Neuronal stem cell (in vitro differentiated cells): ENCODE measurements around the gene MPHOSPH6.
A peak's percentile ranks its signal among the peaks of the same experiment; 100 is the strongest.

Experiments
- DNase-seq: peaks from one replicate; pipeline ENCODE4 v3.0.0-alpha.2; 2013; ENCODE audit warnings: low spot score
- H2AFZ ChIP-seq: one replicate; pipeline ENCODE4 v1.6.1; 2013; ENCODE audit warnings: mild to moderate bottlenecking, low read length, inconsistent platforms
- H2AK5ac ChIP-seq: 2 replicates; pipeline ENCODE4 v1.6.1; 2013; ENCODE audit warnings: low read depth, mild to moderate bottlenecking, inconsistent platforms, low read length, moderate library complexity, mixed read lengths
- H2BK120ac ChIP-seq: 2 replicates; pipeline ENCODE4 v1.6.1; 2013; ENCODE audit warnings: low read depth, mild to moderate bottlenecking, inconsistent platforms, low read length, moderate library complexity, mixed read lengths
- H2BK12ac ChIP-seq: one replicate; pipeline ENCODE4 v1.6.1; 2013; ENCODE audit warnings: low read length, inconsistent platforms
- H2BK15ac ChIP-seq: 2 replicates; pipeline ENCODE4 v1.6.1; 2013; ENCODE audit warnings: mild to moderate bottlenecking, low read length, inconsistent platforms, mixed read lengths
- H2BK5ac ChIP-seq: one replicate; pipeline ENCODE4 v1.6.1; 2013; ENCODE audit warnings: inconsistent platforms, mild to moderate bottlenecking, low read length, moderate library complexity
- H3K14ac ChIP-seq: one replicate; pipeline ENCODE4 v1.6.1; 2013; ENCODE audit warnings: low read length, inconsistent platforms
- H3K18ac ChIP-seq: 2 replicates; pipeline ENCODE4 v1.6.1; 2013; ENCODE audit warnings: low read length, inconsistent platforms
- H3K23ac ChIP-seq: 2 replicates; pipeline ENCODE4 v1.6.1; 2013; ENCODE audit warnings: low read depth, mild to moderate bottlenecking, mixed read lengths, low read length, inconsistent platforms; ENCODE audit not compliant: poor library complexity
- H3K27ac ChIP-seq: replicated peaks from 3 replicates; pipeline ENCODE4 v1.5.1; 2013; ENCODE audit warnings: low read length, inconsistent platforms
- H3K27me3 ChIP-seq, 3 experiments: 2 replicates each; pipeline ENCODE4 v1.6.1; 2013; ENCODE audit warnings: low read length in 3 of 3, mild to moderate bottlenecking in 2 of 3, inconsistent platforms in 1 of 3, low read depth in 1 of 3, mixed read lengths in 1 of 3, moderate library complexity in 1 of 3; ENCODE audit not compliant: control insufficient read depth in 3 of 3, insufficient read depth in 3 of 3
- H3K36me3 ChIP-seq, 2 donors: replicated peaks in 1 of 2; 2 replicates each; pipeline ENCODE4 v1.6.1; 2013; ENCODE audit warnings: low read length in 2 of 2; ENCODE audit not compliant: control insufficient read depth in 2 of 2, insufficient read depth in 2 of 2
- H3K4ac ChIP-seq: 2 replicates; pipeline ENCODE4 v1.6.1; 2013; ENCODE audit warnings: inconsistent platforms, mild to moderate bottlenecking, low read length, moderate library complexity
- H3K4me1 ChIP-seq, 2 donors: 1 replicate in 1 of 2; 2 replicates in 1 of 2; pipeline ENCODE4 v1.6.1; 2013; ENCODE audit warnings: low read length in 2 of 2, low read depth in 1 of 2; ENCODE audit not compliant: control insufficient read depth in 2 of 2, insufficient read depth in 1 of 2
- H3K4me2 ChIP-seq: one replicate; pipeline ENCODE4 v1.6.1; 2013; ENCODE audit warnings: mild to moderate bottlenecking, low read length, inconsistent platforms; ENCODE audit not compliant: insufficient read depth, poor library complexity, severe bottlenecking
- H3K4me3 ChIP-seq, 2 donors: 2 replicates each; pipeline ENCODE4 v1.5.1; 2013; ENCODE audit warnings: low read length in 2 of 2, mild to moderate bottlenecking in 2 of 2, inconsistent platforms in 1 of 2, moderate library complexity in 1 of 2
- H3K79me1 ChIP-seq: one replicate; pipeline ENCODE4 v1.6.1; 2013; ENCODE audit warnings: low read depth, mild to moderate bottlenecking, inconsistent platforms, low read length, moderate library complexity
- H3K9ac ChIP-seq: one replicate; pipeline ENCODE4 v1.6.1; 2013; ENCODE audit warnings: mild to moderate bottlenecking, low read depth, low read length, inconsistent platforms; ENCODE audit not compliant: poor library complexity
- H3K9me3 ChIP-seq, 2 donors: replicated peaks in 1 of 2; 2 replicates each; pipeline versions ENCODE3 to v1.6.1; 2013; ENCODE audit warnings: low read length in 2 of 2, mild to moderate bottlenecking in 2 of 2, inconsistent platforms in 1 of 2, low read depth in 1 of 2, mixed read lengths in 1 of 2, moderate library complexity in 1 of 2; ENCODE audit not compliant: control insufficient read depth in 2 of 2, insufficient read depth in 1 of 2
- H4K8ac ChIP-seq: one replicate; pipeline ENCODE4 v1.6.1; 2013; ENCODE audit warnings: low read depth, mild to moderate bottlenecking, inconsistent platforms, low read length, moderate library complexity
- H4K91ac ChIP-seq: one replicate; pipeline ENCODE4 v1.6.1; 2013; ENCODE audit warnings: low read length, low read depth, mild to moderate bottlenecking, inconsistent platforms; ENCODE audit not compliant: poor library complexity
- WGBS, 2 donors: extraction: QIAGEN DNeasy Blood & Tissue Kit; methylation state at CpG; one replicate each; pipeline ENCODE4 v1.1.7; 2013; ENCODE audit warnings: missing lambda C conversion rate in 2 of 2, mixed read lengths in 1 of 2; ENCODE audit not compliant: insufficient read length in 2 of 2, insufficient replicate concordance in 1 of 2; ENCODE audit errors: extremely low coverage in 2 of 2; 5-methylcytosine and 5-hydroxymethylcytosine counted together

The MPHOSPH6 gene

GRCh38 chr16:82152196-82152595, 17.8 kb downstream of the MPHOSPH6 start:
- WGBS, 2 donors: no CpG with 5 or more reads among the region's 2 CpGs
- Histone ChIP-seq H4K91ac (no peak overlapping the region), H2BK12ac (no peak overlapping the region), H2AFZ (no peak overlapping the region), H2BK120ac (no peak overlapping the region), H3K14ac (no peak overlapping the region), H3K23ac (no peak overlapping the region), H2BK5ac (no peak overlapping the region), H3K4me3 (no peak overlapping the region), H3K4me1 (peaks cover 0 to 6% of the 10 kb centered on the region in 2 donors), H3K4ac (no peak overlapping the region), H3K27ac (no peak overlapping the region), H2AK5ac (no peak overlapping the region), H3K4me2 (no peak overlapping the region), H3K27me3 (no peaks in the 10 kb centered on the region), H3K9ac (no peak overlapping the region), H3K36me3 (peaks cover 6 to 97% of the 10 kb centered on the region in 2 donors), H4K8ac (no peak overlapping the region), H3K9me3 (peaks cover 0 to 21% of the 10 kb centered on the region in 2 donors), H3K18ac (no peak overlapping the region), H2BK15ac (no peak overlapping the region), H3K79me1 (no peaks in the 10 kb centered on the region)
- no peak for DNase-seq

GRCh38 chr16:82150549-82150948, 19.5 kb downstream of the MPHOSPH6 start:
- no peak overlapping the region for H4K91ac ChIP-seq
- no peaks in the 10 kb centered on the region for H3K79me1 ChIP-seq
- H3K9ac ChIP-seq: no peak overlapping the region
- H2BK5ac ChIP-seq: no peak overlapping the region
- no peak overlapping the region for H2AK5ac ChIP-seq
- peaks cover 0 to 6% of the 10 kb centered on the region in 2 donors for H3K4me1 ChIP-seq
- DNase-seq: no peak
- H2AFZ ChIP-seq: no peak overlapping the region
- no peak overlapping the region for H3K4me2 ChIP-seq
- no peak overlapping the region for H3K18ac ChIP-seq
- H3K36me3 ChIP-seq: peaks cover 12 to 98% of the 10 kb centered on the region in 2 donors
- H2BK120ac ChIP-seq: no peak overlapping the region
- H4K8ac ChIP-seq: no peak overlapping the region
- no peak overlapping the region for H3K4ac ChIP-seq
- H3K9me3 ChIP-seq: peaks cover 0 to 14% of the 10 kb centered on the region in 2 donors
- no peak overlapping the region for H3K14ac ChIP-seq
- no peak overlapping the region for H3K4me3 ChIP-seq
- WGBS, 2 donors: no CpG with 5 or more reads among the region's 1 CpG
- peak overlapping the region; percentile 50 for H3K27ac ChIP-seq
- no peak overlapping the region for H2BK12ac ChIP-seq
- no peak overlapping the region for H3K23ac ChIP-seq
- no peaks in the 10 kb centered on the region for H3K27me3 ChIP-seq
- no peak overlapping the region for H2BK15ac ChIP-seq

- no peaks in the 10 kb centered on the region for H3K27me3 ChIP-seq
- H3K9ac ChIP-seq: no peak overlapping the region
- no peak overlapping the region for H2AFZ ChIP-seq
Observed at GRCh38 chr16:82149536-82149935, 20.5 kb downstream of the MPHOSPH6 start.

GRCh38 chr16:82147546-82147945, 22.5 kb downstream of the MPHOSPH6 start:
- Histone ChIP-seq H2BK120ac (no peak overlapping the region), H3K27ac (no peak overlapping the region), H3K27me3 (no peaks in the 10 kb centered on the region), H2AK5ac (no peak overlapping the region), H3K18ac (no peak overlapping the region), H3K4me1 (peaks cover 0 to 6% of the 10 kb centered on the region in 2 donors), H3K79me1 (no peaks in the 10 kb centered on the region), H2AFZ (no peak overlapping the region), H3K36me3 (peaks cover 12 to 72% of the 10 kb centered on the region in 2 donors), H3K4me2 (no peak overlapping the region), H4K91ac (no peak overlapping the region), H3K9me3 (no peaks in the 10 kb centered on the region), H3K23ac (no peak overlapping the region), H3K4ac (no peak overlapping the region), H2BK5ac (no peak overlapping the region), H4K8ac (no peak overlapping the region), H3K4me3 (no peak overlapping the region), H2BK15ac (no peak overlapping the region), H3K9ac (no peak overlapping the region), H2BK12ac (no peak overlapping the region), H3K14ac (no peak overlapping the region)
- DNase-seq: no peak
- WGBS, 2 donors: no CpG with 5 or more reads among the region's 5 CpGs

More at GRCh38 chr16:82149536-82149935, 20.5 kb downstream of the MPHOSPH6 start:
- Histone ChIP-seq H3K4me3 (no peak overlapping the region), H2BK12ac (no peak overlapping the region), H2BK15ac (no peak overlapping the region), H3K14ac (no peak overlapping the region), H4K91ac (no peak overlapping the region), H3K36me3 (peaks cover 12 to 92% of the 10 kb centered on the region in 2 donors), H4K8ac (no peak overlapping the region), H3K4me2 (no peak overlapping the region), H2BK5ac (no peak overlapping the region), H3K23ac (no peak overlapping the region), H2AK5ac (no peak overlapping the region), H2BK120ac (no peak overlapping the region), H3K79me1 (no peaks in the 10 kb centered on the region), H3K4me1 (peaks cover 0 to 6% of the 10 kb centered on the region in 2 donors), H3K9me3 (peaks cover 0 to 7% of the 10 kb centered on the region in 2 donors), H3K27ac (no peak overlapping the region), H3K18ac (no peak overlapping the region), H3K4ac (no peak overlapping the region)
- no peak for DNase-seq
- no CpG with 5 or more reads among the region's 2 CpGs for WGBS, 2 donors
